Peyer's patch (tissue), 4 donors: Measurements from ENCODE around the gene ZNF660.
"Not testable (repeated sequence)": the region's sequence is repeated elsewhere in the genome, so short reads cannot be mapped to it uniquely, and the experiment has no call there.

Source experiments
- CTCF ChIP-seq, 6 experiments: fragments of 450-650 bp in 4 of 6; fragments of 200-600 bp in 2 of 6; sonication (generic) in 1 of 6; IDR thresholded peaks; one replicate each; pipeline ENCODE4 v1.5.1; 2017 to 2019; ENCODE audit warnings: antibody characterized with exemption in 6 of 6, mild to moderate bottlenecking in 3 of 6, moderate library complexity in 1 of 6
- POLR2A ChIP-seq, 2 donors: fragments of 450-650 bp; IDR thresholded peaks; one replicate each; pipeline ENCODE4 v1.5.1; 2017; ENCODE audit warnings: antibody characterized with exemption in 2 of 2, mild to moderate bottlenecking in 2 of 2, moderate library complexity in 2 of 2

DNA sequence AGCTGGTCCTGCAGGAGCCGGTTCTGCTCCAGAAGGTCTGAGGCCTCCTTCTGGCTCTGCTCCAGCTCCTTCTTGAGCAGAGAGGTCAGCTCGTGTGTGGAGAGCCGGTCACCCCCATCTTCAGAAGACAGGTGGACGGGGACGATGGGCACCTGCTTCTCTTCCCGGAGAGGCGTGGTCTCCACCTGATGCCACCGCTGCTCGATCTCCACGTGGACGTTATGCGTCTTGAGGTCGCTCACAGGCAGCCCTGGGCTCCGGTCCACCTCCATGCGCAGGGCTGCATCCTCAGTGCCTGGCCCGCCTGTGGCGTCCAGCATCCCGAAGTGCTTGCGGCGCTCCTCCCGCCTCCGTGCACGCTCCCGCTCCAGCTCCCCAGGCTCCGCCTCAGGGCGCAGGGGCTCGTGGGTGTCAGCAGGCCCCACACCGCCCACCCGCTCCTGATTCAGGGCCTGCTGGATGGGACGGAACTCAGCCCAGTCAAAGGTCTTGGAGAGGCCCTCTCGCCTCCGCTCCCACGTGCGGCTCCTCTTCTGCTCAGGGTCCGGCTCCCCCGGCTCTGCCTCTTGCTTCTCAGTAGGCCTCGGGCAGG is 5.7 kb upstream of the ZNF660 start:
- not testable (repeated sequence) for TF ChIP-seq POLR2A, CTCF (IDR thresholded peaks at IDR 0.05)
